NB4 (cell line): ENCODE measurements around the gene PARP8.

Source experiments
- DNase-seq: peaks from one replicate; pipeline ENCODE4 v3.0.0; 2010; ENCODE audit warnings: low read depth
- H3K4me3 ChIP-seq: one replicate; pipeline ENCODE4 v1.5.1; 2011; ENCODE audit warnings: mild to moderate bottlenecking, low read depth, low read length, moderate library complexity
- CTCF ChIP-seq: IDR thresholded peaks from one replicate; pipeline ENCODE4 v1.5.1; 2012; ENCODE audit warnings: low read depth, low read length
- MAX ChIP-seq: IDR thresholded peaks from 2 replicates; pipeline ENCODE4 v1.6.1; 2011; ENCODE audit warnings: low read depth, low read length
- MYC ChIP-seq: IDR thresholded peaks from 2 replicates; pipeline ENCODE4 v1.6.1; 2011; ENCODE audit warnings: low read depth, low read length
- POLR2A ChIP-seq: IDR thresholded peaks from 2 replicates; pipeline ENCODE4 v1.6.1; 2011; ENCODE audit warnings: mild to moderate bottlenecking; ENCODE audit not compliant: insufficient read length; ENCODE audit errors: extremely low read depth

PARP8 gene

GRCh38 chr5:50843091-50843490 is 176.7 kb downstream of the PARP8 start:
- H3K4me3 ChIP-seq = no peak overlapping the region
- TF ChIP-seq MAX (no peak), MYC (no peak), CTCF (no peak), POLR2A (no peak)
- no peak for DNase-seq

- no peak for DNase-seq
- H3K4me3 ChIP-seq = no peak overlapping the region
- TF ChIP-seq MAX (no peak), POLR2A (no peak), CTCF (no peak), MYC (no peak)
Observed at GRCh38 chr5:50846261-50846660, 179.8 kb downstream of the PARP8 start.

GRCh38 chr5:50849554-50849953 is 183.1 kb downstream of the PARP8 start:
- no peak for DNase-seq
- no peak for TF ChIP-seq CTCF
- no peak for TF ChIP-seq POLR2A
- TF ChIP-seq MYC = no peak
- TF ChIP-seq MAX = no peak
- H3K4me3 ChIP-seq = no peak overlapping the region

- peak; percentile 28; the same call in 1 of the 2 replicates for TF ChIP-seq MYC
- no peak for TF ChIP-seq CTCF
- TF ChIP-seq POLR2A = no peak
- TF ChIP-seq MAX = 0 out of 2 replicates have a peak, but pooled peaks have one; percentile 15
- no peak overlapping the region for H3K4me3 ChIP-seq
- peak; percentile 85 for DNase-seq
Observed at GRCh38 chr5:50853151-50853550, 186.7 kb downstream of the PARP8 start.

GRCh38 chr5:50854082-50854481 is 187.6 kb downstream of the PARP8 start:
- no peak overlapping the region for H3K4me3 ChIP-seq
- no peak for DNase-seq
- TF ChIP-seq MAX (no peak), CTCF (no peak), MYC (no peak), POLR2A (no peak)

GRCh38 chr5:50855001-50855400 is 188.6 kb downstream of the PARP8 start:
- no peak for DNase-seq
- TF ChIP-seq CTCF = no peak
- no peak for TF ChIP-seq MAX
- TF ChIP-seq POLR2A = no peak
- TF ChIP-seq MYC = no peak
- no peak overlapping the region for H3K4me3 ChIP-seq
